CD4-positive, alpha-beta memory T cell (primary cell): ENCODE measurements around the gene PLEK2. TPM values are rescaled to one million over a fixed set of nuclear protein-coding genes. Genes with fewer than 3 reads are reported as not detected.
A peak's percentile ranks its signal among the peaks of the same experiment; 100 is the strongest.

Experiments used
- CTCF ChIA-PET: fragments of 350-600 bp; sonication (Branson Sonifier 250); formaldehyde crosslinking; loops from one replicate; lab custom pipeline; 2021; ENCODE audit warnings: inconsistent platforms; ENCODE audit not compliant: partially characterized antibody; lab: Charles Lee
- POLR2A ChIA-PET: fragments of 350-600 bp; sonication (Branson Sonifier 250); formaldehyde crosslinking; loops from one replicate; lab custom pipeline; 2021; ENCODE audit not compliant: partially characterized antibody; lab: Charles Lee
- DNase-seq, 5 donors: peaks; one replicate each; pipeline versions ENCODE4 v3.0.0 to v3.0.0-alpha.2; 2020 to 2022; ENCODE audit warnings: mixed read lengths in 1 of 5
- H3K27ac ChIP-seq: one replicate; pipeline ENCODE4 v1.7.0; 2013; ENCODE audit warnings: low read depth, low read length
- H3K27me3 ChIP-seq: 2 replicates; pipeline ENCODE4 v1.7.0; 2013; ENCODE audit warnings: mild to moderate bottlenecking, low read length, moderate library complexity; ENCODE audit not compliant: insufficient read depth
- H3K36me3 ChIP-seq: 2 replicates; pipeline ENCODE4 v1.7.0; 2013; ENCODE audit warnings: mild to moderate bottlenecking, low read length, moderate library complexity; ENCODE audit not compliant: insufficient read depth
- H3K4me1 ChIP-seq: 2 replicates; pipeline ENCODE4 v1.7.0; 2013; ENCODE audit warnings: mild to moderate bottlenecking, low read length, moderate library complexity; ENCODE audit not compliant: insufficient read depth
- H3K4me3 ChIP-seq, 2 donors: one replicate each; pipeline ENCODE4 v1.7.0; 2013; ENCODE audit warnings: low read length in 2 of 2, mild to moderate bottlenecking in 1 of 2
- H3K9me3 ChIP-seq, 2 donors: one replicate each; pipeline ENCODE4 v1.7.0; 2013; ENCODE audit warnings: low read length in 2 of 2, control low read depth in 1 of 2; ENCODE audit not compliant: control insufficient read depth in 1 of 2
- H3K27ac Mint-ChIP-seq, 7 donors: one replicate each; pipeline ENCODE4 v1.8.0; 2020 to 2021; ENCODE audit warnings: mixed read lengths in 7 of 7, mild to moderate bottlenecking in 6 of 7, inconsistent platforms in 3 of 7, moderate library complexity in 3 of 7
- H3K27me3 Mint-ChIP-seq, 2 donors: one replicate each; pipeline ENCODE4 v1.8.0; 2020 to 2021; ENCODE audit warnings: mixed read lengths in 2 of 2
- H3K36me3 Mint-ChIP-seq, 2 donors: one replicate each; pipeline ENCODE4 v1.8.0; 2020 to 2021; ENCODE audit warnings: mixed read lengths in 2 of 2, inconsistent platforms in 1 of 2, mild to moderate bottlenecking in 1 of 2
- H3K4me1 Mint-ChIP-seq, 4 donors: one replicate each; pipeline ENCODE4 v1.8.0; 2020 to 2021; ENCODE audit warnings: mixed read lengths in 4 of 4, mild to moderate bottlenecking in 1 of 4
- H3K4me3 Mint-ChIP-seq, 8 donors: one replicate each; pipeline ENCODE4 v1.8.0; 2020 to 2021; ENCODE audit warnings: mixed read lengths in 8 of 8, mild to moderate bottlenecking in 7 of 8, moderate library complexity in 6 of 8, inconsistent platforms in 3 of 8
- H3K9me3 Mint-ChIP-seq, 8 donors: one replicate each; pipeline ENCODE4 v1.8.0; 2020 to 2021; ENCODE audit warnings: mixed read lengths in 8 of 8, mild to moderate bottlenecking in 5 of 8, inconsistent platforms in 3 of 8, moderate library complexity in 1 of 8
- intact Hi-C: fragments of 100-400 bp; cut with micrococcal nuclease; formaldehyde crosslinking; loops from one replicate; pipeline ENCODE4 v1.15.1; 2023
- polyA plus RNA-seq, 2 donors: library from polyadenylated mRNA; unstranded; fragments of 300-500 nt; fragmentation: Illumina TruSeq; gene quantifications; one replicate each; pipeline ENCODE4 v1.2.3, GENCODE V29; 2021
- total RNA-seq, 2 experiments: library from RNA; stranded (reverse); gene quantifications; one replicate each; pipeline ENCODE4 v1.2.3, GENCODE V29; 2021

Gene PLEK2
- total and polyA plus RNA-seq, 4 experiments from 2014 or later = 1.9 to 4.1 (median 2.5) TPM

DNA sequence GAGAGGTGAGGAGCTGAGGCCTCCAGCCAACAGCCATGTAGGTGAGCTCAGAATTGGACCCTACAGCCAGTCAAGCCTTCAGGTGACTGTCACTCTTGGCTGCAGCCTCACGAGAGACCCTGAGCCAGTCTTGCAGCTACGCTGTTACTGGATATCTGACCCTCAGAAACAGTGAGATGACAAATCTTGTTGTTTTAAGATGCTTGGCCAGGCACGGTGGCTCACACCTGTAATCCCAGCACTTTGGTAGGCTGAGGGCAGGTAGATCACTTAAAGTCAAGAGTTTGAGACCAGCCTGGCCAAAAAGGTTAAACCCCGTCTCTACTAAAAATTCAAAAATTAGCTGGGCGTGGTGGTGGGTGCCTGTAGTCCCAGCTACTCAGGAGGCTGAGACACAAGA, 6.2 kb downstream of the PLEK2 start:
- Mint-ChIP-seq H3K9me3 (peaks cover 0 to 2% (median 0%) of the 10 kb centered on the region in 8 donors), H3K27ac (no peak overlapping the region)
- intact Hi-C loops = no loop called here

DNA sequence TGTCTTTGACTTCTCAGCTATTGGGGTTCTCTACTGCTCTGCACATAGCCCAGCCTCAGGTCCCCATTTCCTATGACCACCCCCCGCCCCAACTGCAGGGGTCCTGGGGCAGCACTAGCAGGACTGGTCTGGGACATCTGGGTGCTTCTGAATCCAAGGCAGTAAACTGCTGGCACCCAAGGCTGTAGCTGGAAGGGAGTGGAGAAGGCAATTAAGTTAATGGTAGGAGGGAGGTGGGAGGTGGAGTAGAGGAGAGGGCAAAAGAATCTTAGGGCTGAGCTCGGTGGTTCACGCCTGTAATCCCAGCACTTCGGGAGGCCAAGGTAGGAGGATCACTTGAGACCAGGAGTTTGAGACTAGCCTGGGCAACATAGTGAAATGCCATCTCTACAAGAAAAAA, 11.5 kb downstream of the PLEK2 start:
- Histone ChIP-seq H3K4me1 (no peaks in the 10 kb centered on the region), H3K9me3 (no peaks in the 10 kb centered on the region), H3K27me3 (no peaks in the 10 kb centered on the region), H3K4me3 (no peak overlapping the region), H3K27ac (no peak overlapping the region), H3K36me3 (no peaks in the 10 kb centered on the region)
- Mint-ChIP-seq H3K4me1 (no peaks in the 10 kb centered on the region), H3K9me3 (peaks cover 0 to 2% (median 0%) of the 10 kb centered on the region in 8 donors), H3K4me3 (no peak overlapping the region), H3K27ac (no peak overlapping the region), H3K36me3 (peaks cover 0 to 3% of the 10 kb centered on the region in 2 donors), H3K27me3 (peaks cover 3% of the 10 kb centered on the region in 2 donors)
- intact Hi-C loops = no loop called here
- POLR2A ChIA-PET = no interaction called here
- CTCF ChIA-PET = no interaction called here
- DNase-seq = no peak

More for the DNA sequence above, 6.2 kb downstream of the PLEK2 start:
- DNase-seq = no peak
- POLR2A ChIA-PET = no interaction called here
- Mint-ChIP-seq H3K4me1 (no peaks in the 10 kb centered on the region), H3K36me3 (peaks cover 0 to 3% of the 10 kb centered on the region in 2 donors), H3K4me3 (no peak overlapping the region), H3K27me3 (peaks cover 0 to 3% of the 10 kb centered on the region in 2 donors)
- no peak overlapping the region for H3K4me3 ChIP-seq
- CTCF ChIA-PET = no interaction called here
- H3K9me3 ChIP-seq = no peaks in the 10 kb centered on the region
- no peak overlapping the region for H3K27ac ChIP-seq
- no peaks in the 10 kb centered on the region for H3K36me3 ChIP-seq
- H3K27me3 ChIP-seq = no peaks in the 10 kb centered on the region
- H3K4me1 ChIP-seq = no peaks in the 10 kb centered on the region

- H3K36me3 Mint-ChIP-seq = peaks cover 0 to 3% of the 10 kb centered on the region in 2 donors
- ChIA-PET CTCF (no interaction called here), POLR2A (no interaction called here)
- H3K4me1 Mint-ChIP-seq = no peaks in the 10 kb centered on the region
- DNase-seq = no peak
- peaks cover 0 to 3% of the 10 kb centered on the region in 2 donors for H3K27me3 Mint-ChIP-seq
- no peak overlapping the region for H3K27ac Mint-ChIP-seq
- H3K9me3 Mint-ChIP-seq = no peaks in the 10 kb centered on the region
- intact Hi-C loops = no loop called here
- H3K4me3 Mint-ChIP-seq = no peak overlapping the region
- H3K27me3 ChIP-seq = no peaks in the 10 kb centered on the region
- no peaks in the 10 kb centered on the region for H3K4me1 ChIP-seq
- H3K36me3 ChIP-seq = peaks cover 2% of the 10 kb centered on the region
- H3K27ac ChIP-seq = no peak overlapping the region
- H3K9me3 ChIP-seq = no peaks in the 10 kb centered on the region
- no peak overlapping the region for H3K4me3 ChIP-seq
These were observed 14.4 kb downstream of the PLEK2 start for GRCh38 chr14:67397536-67397935.

GRCh38 chr14:67396381-67396970, 15.5 kb downstream of the PLEK2 start:
- ChIA-PET CTCF (no interaction called here), POLR2A (no interaction called here)

GRCh38 chr14:67395876-67396189, 16.1 kb downstream of the PLEK2 start:
- intact Hi-C loops = no loop called here
- no peak overlapping the region for H3K4me3 ChIP-seq
- H3K27me3 Mint-ChIP-seq = peaks cover 0 to 3% of the 10 kb centered on the region in 2 donors
- ChIA-PET POLR2A (no interaction called here), CTCF (no interaction called here)
- H3K27ac Mint-ChIP-seq = no peak overlapping the region
- peak overlapping the region in 1 of 8 donors; percentile 4 for H3K4me3 Mint-ChIP-seq
- H3K9me3 Mint-ChIP-seq = no peaks in the 10 kb centered on the region
- peaks cover 9% of the 10 kb centered on the region for H3K4me1 ChIP-seq
- H3K27ac ChIP-seq = no peak overlapping the region
- no peaks in the 10 kb centered on the region for H3K9me3 ChIP-seq
- no peak for DNase-seq
- peaks cover 3 to 9% (median 6%) of the 10 kb centered on the region in 4 donors for H3K4me1 Mint-ChIP-seq
- no peaks in the 10 kb centered on the region for H3K36me3 Mint-ChIP-seq
- no peaks in the 10 kb centered on the region for H3K27me3 ChIP-seq
- H3K36me3 ChIP-seq = peaks cover 2% of the 10 kb centered on the region

More at GRCh38 chr14:67396381-67396970, 15.5 kb downstream of the PLEK2 start:
- intact Hi-C loops = no loop called here
- H3K4me1 ChIP-seq = peaks cover 2% of the 10 kb centered on the region
- peaks cover 2% of the 10 kb centered on the region for H3K36me3 ChIP-seq
- H3K9me3 ChIP-seq = no peaks in the 10 kb centered on the region
- peaks cover 0 to 3% of the 10 kb centered on the region in 2 donors for H3K27me3 Mint-ChIP-seq
- no peak overlapping the region for H3K27ac ChIP-seq
- H3K4me1 Mint-ChIP-seq = peaks cover 0 to 4% (median under 1%) of the 10 kb centered on the region in 4 donors
- H3K27ac Mint-ChIP-seq = no peak overlapping the region
- H3K27me3 ChIP-seq = no peaks in the 10 kb centered on the region
- no peak overlapping the region for H3K4me3 ChIP-seq
- H3K36me3 Mint-ChIP-seq = peaks cover 0 to 1% of the 10 kb centered on the region in 2 donors
- no peak for DNase-seq
- H3K4me3 Mint-ChIP-seq = no peak overlapping the region
- no peaks in the 10 kb centered on the region for H3K9me3 Mint-ChIP-seq

- H3K4me3 Mint-ChIP-seq = no peak overlapping the region
- DNase-seq = no peak
- Histone ChIP-seq H3K4me3 (no peak overlapping the region), H3K36me3 (peaks cover 2% of the 10 kb centered on the region), H3K27me3 (no peaks in the 10 kb centered on the region), H3K4me1 (peaks cover 11% of the 10 kb centered on the region), H3K9me3 (no peaks in the 10 kb centered on the region), H3K27ac (no peak overlapping the region)
- intact Hi-C loops = no loop called here
- H3K9me3 Mint-ChIP-seq = no peaks in the 10 kb centered on the region
- H3K36me3 Mint-ChIP-seq = no peaks in the 10 kb centered on the region
- CTCF ChIA-PET = no interaction called here
- no peak overlapping the region for H3K27ac Mint-ChIP-seq
- peaks cover 5 to 13% (median 9%) of the 10 kb centered on the region in 4 donors for H3K4me1 Mint-ChIP-seq
- POLR2A ChIA-PET = no interaction called here
- H3K27me3 Mint-ChIP-seq = peaks cover 0 to 1% of the 10 kb centered on the region in 2 donors
These were observed 16.7 kb downstream of the PLEK2 start for GRCh38 chr14:67395086-67395875.

GRCh38 chr14:67393689-67394088, 18.3 kb downstream of the PLEK2 start:
- H3K27ac Mint-ChIP-seq = peak overlapping the region in 2 of 7 donors; percentile 18 to 73
- intact Hi-C loops = no loop called here
- no peak overlapping the region for H3K4me3 Mint-ChIP-seq
- DNase-seq = no peak
- POLR2A ChIA-PET = no interaction called here
- H3K36me3 Mint-ChIP-seq = no peaks in the 10 kb centered on the region
- no peaks in the 10 kb centered on the region for H3K27me3 Mint-ChIP-seq
- H3K9me3 Mint-ChIP-seq = no peaks in the 10 kb centered on the region
- H3K4me1 Mint-ChIP-seq = peaks cover 5 to 15% (median 9%) of the 10 kb centered on the region in 4 donors
- H3K9me3 ChIP-seq = no peaks in the 10 kb centered on the region
- H3K4me1 ChIP-seq = peaks cover 11% of the 10 kb centered on the region
- H3K36me3 ChIP-seq = peaks cover 2% of the 10 kb centered on the region
- H3K27me3 ChIP-seq = no peaks in the 10 kb centered on the region
- no peak overlapping the region for H3K27ac ChIP-seq
- CTCF ChIA-PET = interaction anchor here (0.6 kb wide), 1 partner anchor 17 kb away, joined by 4 read pairs; no protein-coding TSS in a partner anchor
- no peak overlapping the region for H3K4me3 ChIP-seq
